Prostate gland (tissue), 2 donors: ENCODE measurements around the gene CD63. TPM values are rescaled to one million over a fixed set of nuclear protein-coding genes. Genes with fewer than 3 reads are reported as not detected.

Experiments used
- DNase-seq: peaks from one replicate; pipeline ENCODE4 v3.0.0-alpha.2; 2019; ENCODE audit warnings: low spot score
- H3K27ac ChIP-seq, 2 donors: fragments of 200-600 bp; sonication (generic); 2 replicates each; pipeline ENCODE4 v1.5.1; 2017 to 2019
- H3K27me3 ChIP-seq: fragments of 200-600 bp; sonication (generic); replicated peaks from 2 replicates; pipeline ENCODE4 v1.5.1; 2019; ENCODE audit not compliant: insufficient read depth
- H3K36me3 ChIP-seq, 2 donors: fragments of 200-600 bp; sonication (generic); 1 replicate in 1 of 2; 2 replicates in 1 of 2; pipeline versions ENCODE4 v1.5.1 to v1.8.1; 2017 to 2019
- H3K4me1 ChIP-seq: fragments of 200-600 bp; sonication (generic); replicated peaks from 2 replicates; pipeline ENCODE4 v1.5.1; 2019
- H3K4me3 ChIP-seq, 2 donors: fragments of 200-600 bp; sonication (generic); 2 replicates each; pipeline ENCODE4 v1.5.1; 2017 to 2019
- H3K9me3 ChIP-seq: fragments of 200-600 bp; sonication (generic); 2 replicates; pipeline ENCODE4 v1.5.1; 2017
- POLR2A ChIP-seq: fragments of 450-650 bp; IDR thresholded peaks from one replicate; pipeline ENCODE4 v1.6.1; 2016; ENCODE audit warnings: antibody characterized with exemption, mild to moderate bottlenecking
- POLR2AphosphoS5 ChIP-seq: sonication (generic); formaldehyde crosslinking; IDR thresholded peaks from one replicate; pipeline ENCODE4 v1.6.1; 2017; ENCODE audit warnings: antibody characterized with exemption
- WGBS: methylation state at CpG from one replicate; pipeline ENCODE4 v1.1.5; 2018; 5-methylcytosine and 5-hydroxymethylcytosine counted together
- intact Hi-C: fragments of 100-400 bp; cut with DNase I; formaldehyde crosslinking; loops from one replicate; pipeline ENCODE4 v1.14.2; 2022
- total RNA-seq, 2 donors: library from RNA; depleted of rRNA; stranded (reverse); fragments of >200 nt; gene quantifications; one replicate each; pipeline ENCODE4 v1.1.0, GENCODE V29; 2016
- TF ChIP-seq, protein P1 (sequence below), 4 experiments: fragments of 200-600 bp in 2 of 4; fragments of 450-650 bp in 2 of 4; sonication (generic) in 2 of 4; IDR thresholded peaks; 1 replicate in 3 of 4; 2 replicates in 1 of 4; pipeline ENCODE4 v1.5.1; 2016 to 2019; ENCODE audit warnings: antibody characterized with exemption in 4 of 4, mild to moderate bottlenecking in 2 of 4, moderate library complexity in 2 of 4

The CD63 gene
- 100 to 1,000 TPM; 485 to 585 TPM for total RNA-seq

GRCh38 chr12:55728939-55729818 is at the start of gene CD63:
Gene CD63, minus strand, starts transcription at chr12:55729009. Its CDS starts 668 bp downstream, at chr12:55728341.
- no peaks in the 10 kb centered on the region for H3K9me3 ChIP-seq
- intact Hi-C loops: loop anchor here (5.0 kb wide), 1 partner anchor 198 kb away; the partner anchor contains the start of gene PYM1
- peak within 1 kb of the TSS; percentile 99 for H3K27ac ChIP-seq
- TF ChIP-seq, protein P1, sequence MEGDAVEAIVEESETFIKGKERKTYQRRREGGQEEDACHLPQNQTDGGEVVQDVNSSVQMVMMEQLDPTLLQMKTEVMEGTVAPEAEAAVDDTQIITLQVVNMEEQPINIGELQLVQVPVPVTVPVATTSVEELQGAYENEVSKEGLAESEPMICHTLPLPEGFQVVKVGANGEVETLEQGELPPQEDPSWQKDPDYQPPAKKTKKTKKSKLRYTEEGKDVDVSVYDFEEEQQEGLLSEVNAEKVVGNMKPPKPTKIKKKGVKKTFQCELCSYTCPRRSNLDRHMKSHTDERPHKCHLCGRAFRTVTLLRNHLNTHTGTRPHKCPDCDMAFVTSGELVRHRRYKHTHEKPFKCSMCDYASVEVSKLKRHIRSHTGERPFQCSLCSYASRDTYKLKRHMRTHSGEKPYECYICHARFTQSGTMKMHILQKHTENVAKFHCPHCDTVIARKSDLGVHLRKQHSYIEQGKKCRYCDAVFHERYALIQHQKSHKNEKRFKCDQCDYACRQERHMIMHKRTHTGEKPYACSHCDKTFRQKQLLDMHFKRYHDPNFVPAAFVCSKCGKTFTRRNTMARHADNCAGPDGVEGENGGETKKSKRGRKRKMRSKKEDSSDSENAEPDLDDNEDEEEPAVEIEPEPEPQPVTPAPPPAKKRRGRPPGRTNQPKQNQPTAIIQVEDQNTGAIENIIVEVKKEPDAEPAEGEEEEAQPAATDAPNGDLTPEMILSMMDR (IDR thresholded peaks at IDR 0.05): no peak
- peak; percentile 83 for TF ChIP-seq POLR2A
- peak; percentile 85 for TF ChIP-seq POLR2AphosphoS5
- DNase-seq: peak; percentile 93
- WGBS: 0% methylated on average over 44 of the region's 61 CpGs
- peak within 1 kb of the TSS; percentile 88 to 94 for H3K4me3 ChIP-seq
- H3K4me1 ChIP-seq: peaks cover 9% of the 10 kb centered on the region
- no peaks in the 10 kb centered on the region for H3K27me3 ChIP-seq
- H3K36me3 ChIP-seq: no peaks in the 10 kb centered on the region

GRCh38 chr12:55777856-55778255 is 49.0 kb upstream of the CD63 start:
- no peaks in the 10 kb centered on the region for H3K4me1 ChIP-seq
- TF ChIP-seq, protein P1 (IDR thresholded peaks at IDR 0.05): no peak
- TF ChIP-seq POLR2A (no peak), POLR2AphosphoS5 (no peak)
- DNase-seq: no peak
- no peaks in the 10 kb centered on the region for H3K9me3 ChIP-seq
- WGBS: 88% methylated on average over 3 of the region's 3 CpGs
- H3K4me3 ChIP-seq: no peak overlapping the region
- no peaks in the 10 kb centered on the region for H3K36me3 ChIP-seq
- intact Hi-C loops: no loop called here
- H3K27me3 ChIP-seq: no peaks in the 10 kb centered on the region
- no peak overlapping the region for H3K27ac ChIP-seq

- TF ChIP-seq POLR2AphosphoS5: no peak
- TF ChIP-seq, protein P1 (IDR thresholded peaks at IDR 0.05): no peak
- TF ChIP-seq POLR2A: no peak
- WGBS: 68% methylated on average over 6 of the region's 6 CpGs
- Histone ChIP-seq H3K27me3 (no peaks in the 10 kb centered on the region), H3K4me3 (no peak overlapping the region), H3K27ac (no peak overlapping the region), H3K4me1 (no peaks in the 10 kb centered on the region), H3K9me3 (no peaks in the 10 kb centered on the region), H3K36me3 (no peaks in the 10 kb centered on the region)
- DNase-seq: no peak
- intact Hi-C loops: no loop called here
These were observed 42.9 kb upstream of the CD63 start for GRCh38 chr12:55771736-55772135.

GRCh38 chr12:55767156-55767555 is 38.3 kb upstream of the CD63 start:
- no peaks in the 10 kb centered on the region for H3K27me3 ChIP-seq
- no peaks in the 10 kb centered on the region for H3K9me3 ChIP-seq
- H3K4me1 ChIP-seq: no peaks in the 10 kb centered on the region
- H3K36me3 ChIP-seq: no peaks in the 10 kb centered on the region
- H3K27ac ChIP-seq: no peak overlapping the region
- TF ChIP-seq, protein P1 (IDR thresholded peaks at IDR 0.05): no peak
- no peak for TF ChIP-seq POLR2AphosphoS5
- TF ChIP-seq POLR2A: no peak
- H3K4me3 ChIP-seq: no peak overlapping the region
- no peak for DNase-seq
- 82% methylated on average over 4 of the region's 4 CpGs for WGBS
- intact Hi-C loops: no loop called here
